IMR-90 (cell line): Measurements from ENCODE around the gene CPXM1. TPM values are rescaled to one million over a fixed set of nuclear protein-coding genes. Genes with fewer than 3 reads are reported as not detected.

Experiments used
- ATAC-seq: fragments of 200-7000 bp; cut with Tn5 transposase; 2 replicates; pipeline ENCODE4 v1.9.1; 2020; ENCODE audit warnings: low read depth, mild to moderate bottlenecking, moderate library complexity
- BruUV-seq: library from RNA; stranded (reverse); fragments of 400-500 nt; replicated peaks from 2 replicates; lab custom pipeline; 2021; lab: Mats Ljungman, UMichigan
- CTCF ChIA-PET: fragments of 300-600 bp; formaldehyde crosslinking; extraction: SDS; loops from one replicate; lab custom pipeline; 2021; ENCODE audit warnings: antibody characterized with exemption; lab: Yijun Ruan, JAX
- POLR2A ChIA-PET: fragments of 300-600 bp; sonication (Branson Sonifier 250); formaldehyde crosslinking; loops from one replicate; lab custom pipeline; 2022; ENCODE audit warnings: antibody characterized with exemption; ENCODE audit not compliant: unreplicated experiment; lab: Charles Lee
- DNase-seq: peaks from one replicate; pipeline ENCODE4 v3.0.0; 2013
- H2AFZ ChIP-seq: replicated peaks from 2 replicates; pipeline ENCODE3; 2013; ENCODE audit warnings: low read length, mild to moderate bottlenecking; ENCODE audit not compliant: poor library complexity
- H2AK5ac ChIP-seq: 2 replicates; pipeline ENCODE4 v1.6.1; 2013; ENCODE audit warnings: low read depth, low read length, inconsistent platforms
- H2AK9ac ChIP-seq: replicated peaks from 2 replicates; pipeline ENCODE3; 2013; ENCODE audit warnings: mild to moderate bottlenecking, low read depth, low read length, moderate library complexity; ENCODE audit not compliant: poor library complexity
- H2BK120ac ChIP-seq: 2 replicates; pipeline ENCODE4 v1.6.1; 2013; ENCODE audit warnings: low read depth, low read length, inconsistent platforms
- H2BK15ac ChIP-seq: 3 replicates; pipeline ENCODE4 v1.6.1; 2013; ENCODE audit warnings: low read depth, low read length, inconsistent platforms
- H2BK20ac ChIP-seq: 2 replicates; pipeline ENCODE4 v1.6.1; 2013; ENCODE audit warnings: low read depth, mild to moderate bottlenecking, inconsistent platforms, low read length, moderate library complexity
- H2BK5ac ChIP-seq: 2 replicates; pipeline ENCODE4 v1.6.1; 2013; ENCODE audit warnings: mild to moderate bottlenecking, low read depth, low read length, inconsistent platforms; ENCODE audit not compliant: poor library complexity, severe bottlenecking
- H3K14ac ChIP-seq: replicated peaks from 2 replicates; pipeline ENCODE4 v1.6.1; 2013; ENCODE audit warnings: low read depth, low read length, inconsistent platforms
- H3K18ac ChIP-seq: 2 replicates; pipeline ENCODE4 v1.6.1; 2013; ENCODE audit warnings: low read depth, low read length, control low read depth
- H3K23ac ChIP-seq: 2 replicates; pipeline ENCODE4 v1.6.1; 2013; ENCODE audit warnings: low read depth, low read length, inconsistent platforms
- H3K27ac ChIP-seq: 2 replicates; pipeline ENCODE4 v1.5.1; 2013; ENCODE audit warnings: mild to moderate bottlenecking, control low read depth, low read length; ENCODE audit not compliant: insufficient read depth
- H3K27me3 ChIP-seq: 2 replicates; pipeline ENCODE4 v1.6.1; 2013; ENCODE audit warnings: low read length; ENCODE audit not compliant: control insufficient read depth, insufficient read depth
- H3K36me3 ChIP-seq: 2 replicates; pipeline ENCODE4 v1.6.1; 2013; ENCODE audit warnings: low read length, mixed read lengths; ENCODE audit not compliant: control insufficient read depth, insufficient read depth
- H3K4ac ChIP-seq: 2 replicates; pipeline ENCODE4 v1.6.1; 2013; ENCODE audit warnings: low read depth, low read length, inconsistent platforms
- H3K4me1 ChIP-seq: 2 replicates; pipeline ENCODE4 v1.6.1; 2013; ENCODE audit warnings: low read length, mixed read lengths; ENCODE audit not compliant: control insufficient read depth, insufficient read depth
- H3K4me2 ChIP-seq: 2 replicates; pipeline ENCODE4 v1.6.1; 2013; ENCODE audit warnings: low read depth, mild to moderate bottlenecking, control low read depth, low read length, moderate library complexity
- H3K4me3 ChIP-seq: 2 replicates; pipeline ENCODE4 v1.5.1; 2013; ENCODE audit warnings: low read depth, mild to moderate bottlenecking, control low read depth, low read length, moderate library complexity; ENCODE audit not compliant: insufficient read depth
- H3K56ac ChIP-seq: 2 replicates; pipeline ENCODE4 v1.6.1; 2013; ENCODE audit warnings: low read length, inconsistent platforms; ENCODE audit not compliant: insufficient read depth; ENCODE audit errors: extremely low read depth
- H3K79me1 ChIP-seq, 2 experiments: 2 replicates each; pipeline ENCODE4 v1.6.1; 2013; ENCODE audit warnings: low read length in 2 of 2, inconsistent platforms in 1 of 2, low read depth in 1 of 2
- H3K9ac ChIP-seq: 2 replicates; pipeline ENCODE4 v1.6.1; 2013; ENCODE audit warnings: low read depth, low read length, control low read depth
- H3K9me1 ChIP-seq: 2 replicates; pipeline ENCODE4 v1.6.1; 2013; ENCODE audit warnings: low read length, inconsistent platforms; ENCODE audit not compliant: insufficient read depth
- H3K9me3 ChIP-seq: 2 replicates; pipeline ENCODE4 v1.6.1; 2013; ENCODE audit warnings: low read length; ENCODE audit not compliant: control insufficient read depth, insufficient read depth
- H4K20me1 ChIP-seq: 2 replicates; pipeline ENCODE4 v1.6.1; 2013; ENCODE audit warnings: low read length, inconsistent platforms; ENCODE audit not compliant: insufficient read depth
- H4K5ac ChIP-seq: 2 replicates; pipeline ENCODE4 v1.6.1; 2013; ENCODE audit warnings: mild to moderate bottlenecking, low read depth, low read length, control low read depth
- H4K8ac ChIP-seq, 2 experiments: 2 replicates each; pipeline ENCODE4 v1.6.1; 2013; ENCODE audit warnings: low read depth in 2 of 2, low read length in 2 of 2, control low read depth in 1 of 2, inconsistent platforms in 1 of 2
- H4K91ac ChIP-seq: 2 replicates; pipeline ENCODE4 v1.6.1; 2013; ENCODE audit warnings: low read depth, low read length, inconsistent platforms; ENCODE audit not compliant: insufficient read depth
- NFE2L2 ChIP-seq: fragments of 150-350 bp; IDR thresholded peaks from 2 replicates; pipeline ENCODE4 v1.6.1; 2016; ENCODE audit warnings: low read depth, mild to moderate bottlenecking, low read length
- WGBS, 2 experiments: methylation state at CpG; one replicate each; pipeline versions ENCODE4 v1.1.5 to v1.1.7; 2013; ENCODE audit warnings: missing lambda C conversion rate in 2 of 2; ENCODE audit not compliant: insufficient read length in 1 of 2; ENCODE audit errors: extremely low coverage in 2 of 2; 5-methylcytosine and 5-hydroxymethylcytosine counted together
- dilution Hi-C: fragments of 300-500 bp; cut with HindIII; formaldehyde crosslinking; loops from one replicate; pipeline ENCODE4 v1.14.3; 2018; ENCODE audit warnings: low sequenced_read_pairs; ENCODE audit not compliant: unreplicated experiment
- in situ Hi-C: fragments of 300-500 bp; cut with MboI; formaldehyde crosslinking; loops from 3 replicates; pipeline ENCODE4 v1.14.3; 2019; ENCODE audit warnings: low sequenced_read_pairs, inconsistent platforms, mixed read lengths
- intact Hi-C: fragments of 100-400 bp; cut with micrococcal nuclease; formaldehyde crosslinking; loops from 2 replicates; pipeline ENCODE4 v1.10.0; 2022
- polyA plus RNA-seq, 3 experiments: library from polyadenylated mRNA; depleted of rRNA; stranded (reverse); fragments of >200 nt; gene quantifications; 2 replicates each; pipeline ENCODE4 v1.2.3, GENCODE V29; 2012; ENCODE audit warnings: low replicate concordance in 1 of 3
- total RNA-seq: library from RNA; depleted of rRNA; stranded (reverse); fragments of >200 nt; gene quantifications from 2 replicates; pipeline ENCODE4 v1.2.3, GENCODE V29; 2012

Gene CPXM1
- total and polyA plus RNA-seq, 2 of the 4 experiments (the other 2 are of a cell fraction) = 1.1 to 4.6 TPM

DNA sequence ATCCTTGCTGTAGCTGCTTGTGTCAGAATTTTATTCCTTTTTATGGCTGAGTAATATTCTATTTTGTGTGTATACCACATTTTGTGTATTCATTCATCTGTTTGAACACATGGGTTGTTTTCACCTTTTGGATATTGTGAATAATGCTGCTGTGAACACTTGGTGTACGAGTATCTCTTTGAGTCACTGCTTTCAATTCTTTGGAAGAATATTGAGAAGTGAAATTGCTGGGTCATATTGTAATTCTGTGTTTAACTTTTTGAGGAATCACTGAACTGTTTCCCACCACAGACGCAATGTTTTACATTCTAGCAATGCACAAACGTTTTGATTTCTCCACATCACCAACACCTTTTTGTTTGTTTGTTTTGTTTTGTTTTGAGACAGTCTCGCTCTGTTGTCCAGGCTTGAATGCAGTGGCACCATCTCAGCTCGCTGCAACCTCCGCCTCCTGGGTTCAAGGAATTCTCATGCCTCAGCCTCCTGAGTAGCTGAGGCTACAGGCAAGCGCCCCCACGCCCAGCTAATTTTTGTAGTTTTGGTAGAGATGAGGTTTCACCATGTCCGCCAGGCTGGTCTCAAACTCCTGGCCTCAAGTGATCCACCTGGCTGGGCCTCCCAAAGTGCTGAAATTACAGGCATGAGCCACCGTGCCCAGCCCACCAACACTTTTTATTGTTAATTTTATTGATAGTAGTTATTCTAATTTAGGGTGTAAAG lies 21.7 kb downstream of the CPXM1 start:
- Histone ChIP-seq H3K18ac (no peak overlapping the region), H3K23ac (no peak overlapping the region), H2AK5ac (no peak overlapping the region), H3K14ac (no peak overlapping the region), H3K9ac (no peak overlapping the region), H2AK9ac (no peak overlapping the region), H2BK120ac (no peak overlapping the region), H4K5ac (no peak overlapping the region), H3K4ac (no peak overlapping the region), H3K4me1 (no peaks in the 10 kb centered on the region), H3K27ac (no peak overlapping the region), H3K4me3 (no peak overlapping the region), H4K91ac (no peak overlapping the region), H3K79me1 (no peaks in the 10 kb centered on the region), H3K27me3 (peaks cover 9% of the 10 kb centered on the region), H3K56ac (no peak overlapping the region), H2BK5ac (no peak overlapping the region), H3K9me3 (peaks cover 6% of the 10 kb centered on the region), H3K4me2 (no peak overlapping the region), H2BK20ac (no peak overlapping the region), H3K9me1 (no peaks in the 10 kb centered on the region), H2BK15ac (no peak overlapping the region), H3K36me3 (no peaks in the 10 kb centered on the region), H4K20me1 (no peaks in the 10 kb centered on the region), H2AFZ (no peak overlapping the region), H4K8ac (no peak overlapping the region)
- no peak for DNase-seq
- ChIA-PET CTCF (interaction anchor here (0.5 kb wide), 1 partner anchor 8 kb away, joined by 3 read pairs; no protein-coding TSS in a partner anchor), POLR2A (no interaction called here)
- ATAC-seq = no peak
- in situ Hi-C loops = no loop called here
- 75% methylated on average over 2 of the region's 10 CpGs; no CpG with 5 or more reads in 1 of the 2 experiments for WGBS, 2 experiments
- TF ChIP-seq NFE2L2 = no peak
- BruUV-seq = no TSS peak
- dilution Hi-C loops = no loop called here
- intact Hi-C loops = no loop called here
